ENCODE data around the gene TMEM37.

The TMEM37 gene

DNA sequence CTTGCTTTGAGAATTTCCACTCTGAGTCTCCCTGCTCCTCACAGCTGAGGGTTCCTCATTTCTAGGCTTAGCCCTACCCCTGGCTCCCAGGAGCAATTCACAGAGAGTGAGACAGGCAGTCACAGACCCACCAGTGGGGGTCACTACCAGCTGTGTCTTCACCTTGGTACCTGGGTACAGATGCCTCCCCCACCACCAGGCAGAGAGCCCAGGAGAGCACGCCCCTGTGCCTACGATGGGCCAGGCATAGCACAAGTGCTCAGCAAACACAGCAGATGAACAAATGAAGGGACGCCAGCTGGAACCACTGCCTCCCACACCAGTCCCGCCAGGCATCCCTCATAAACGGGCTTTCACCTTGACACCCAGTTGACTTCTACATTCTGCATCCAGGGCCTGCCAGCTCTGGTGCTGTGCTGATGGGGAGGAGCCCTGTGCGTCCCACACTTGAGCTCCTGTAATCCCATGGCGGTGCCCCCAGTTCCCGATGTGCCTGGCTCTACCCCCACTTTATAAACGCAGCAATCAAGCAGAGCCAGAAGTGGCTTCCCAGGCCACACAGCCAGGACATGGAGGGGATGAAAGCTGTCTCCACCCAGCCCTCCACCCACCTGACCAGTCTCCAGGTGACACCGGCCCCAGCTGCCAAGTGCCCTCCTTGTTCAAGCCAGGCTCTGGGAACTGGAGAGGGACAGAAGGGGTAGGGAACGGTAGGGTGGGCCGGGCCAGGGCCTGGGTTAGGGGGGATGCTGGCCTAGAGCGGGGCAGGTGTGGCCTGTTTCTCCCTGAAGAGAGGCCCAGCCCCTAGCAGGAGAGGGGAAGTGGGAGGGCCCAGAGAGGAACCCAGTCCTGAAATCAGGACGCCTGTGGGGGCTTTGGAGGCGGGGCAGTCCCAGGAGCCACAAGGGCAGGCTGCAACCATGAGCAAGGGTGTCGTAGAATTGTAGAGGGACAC lies 50.1 kb downstream of the TMEM37 start:
- DNase-seq: no peak

DNA sequence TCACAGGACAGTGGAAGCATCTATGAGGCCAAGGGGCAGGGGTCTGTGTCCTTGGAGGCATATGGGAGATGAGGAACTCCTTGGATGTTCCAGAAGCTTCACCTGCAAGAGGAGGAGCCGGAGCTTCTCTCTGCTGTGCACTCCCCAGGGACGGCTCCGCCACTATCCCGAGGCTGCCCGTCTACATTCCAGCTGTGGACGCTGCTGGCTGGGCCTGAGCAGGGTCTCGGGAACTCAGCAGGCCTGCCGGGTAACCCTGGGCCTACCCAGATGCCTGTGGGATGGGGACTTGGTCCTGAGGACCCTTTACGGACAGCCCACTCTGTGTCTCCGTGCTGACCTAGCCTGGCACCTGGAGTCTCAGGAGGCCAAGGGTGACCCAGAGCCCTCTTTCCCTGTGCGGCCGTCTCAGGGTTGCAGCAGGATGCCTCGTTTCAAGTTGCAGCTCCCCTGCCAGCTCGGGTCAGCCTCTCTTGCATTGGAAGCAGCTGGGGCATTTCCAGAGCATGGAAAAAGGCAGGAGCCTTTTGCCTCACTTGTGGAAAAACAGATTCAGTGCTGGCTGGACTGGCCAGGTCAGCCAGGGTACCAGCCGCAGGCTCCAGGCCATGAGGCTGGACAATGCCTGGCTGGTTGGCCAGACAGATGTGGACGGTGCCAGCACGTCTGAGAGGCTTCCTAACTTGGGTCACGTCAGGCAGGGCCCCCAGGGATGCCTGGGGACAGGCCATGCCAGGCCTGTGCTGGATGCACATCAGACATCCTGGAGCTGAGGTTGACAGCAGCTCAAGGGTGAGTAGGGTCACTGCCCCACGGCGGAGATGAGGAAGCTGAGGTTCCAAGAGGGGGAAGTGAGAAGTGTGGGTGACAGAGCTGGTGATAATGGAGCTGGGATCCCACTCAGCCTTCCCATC lies 51.1 kb downstream of the TMEM37 start:
- no peak for DNase-seq

DNA sequence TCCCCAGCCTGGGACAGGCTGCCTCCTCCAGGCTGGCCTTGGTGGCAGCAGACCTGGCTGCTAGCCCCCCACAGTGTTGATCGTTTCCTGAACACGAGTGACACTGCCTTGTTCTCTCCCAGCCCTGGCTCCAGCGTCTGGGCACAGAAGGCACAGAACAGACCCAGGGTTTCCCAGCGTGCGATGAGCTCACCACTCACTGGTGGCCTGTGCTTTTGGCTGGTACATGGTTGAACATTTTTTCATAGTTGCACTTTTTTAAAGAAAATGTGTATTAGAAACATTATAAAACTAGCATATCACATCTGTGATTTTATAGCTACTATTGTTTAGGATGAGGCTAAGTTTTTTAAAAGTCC lies 51.7 kb downstream of the TMEM37 start:
- DNase-seq: no peak

DNA sequence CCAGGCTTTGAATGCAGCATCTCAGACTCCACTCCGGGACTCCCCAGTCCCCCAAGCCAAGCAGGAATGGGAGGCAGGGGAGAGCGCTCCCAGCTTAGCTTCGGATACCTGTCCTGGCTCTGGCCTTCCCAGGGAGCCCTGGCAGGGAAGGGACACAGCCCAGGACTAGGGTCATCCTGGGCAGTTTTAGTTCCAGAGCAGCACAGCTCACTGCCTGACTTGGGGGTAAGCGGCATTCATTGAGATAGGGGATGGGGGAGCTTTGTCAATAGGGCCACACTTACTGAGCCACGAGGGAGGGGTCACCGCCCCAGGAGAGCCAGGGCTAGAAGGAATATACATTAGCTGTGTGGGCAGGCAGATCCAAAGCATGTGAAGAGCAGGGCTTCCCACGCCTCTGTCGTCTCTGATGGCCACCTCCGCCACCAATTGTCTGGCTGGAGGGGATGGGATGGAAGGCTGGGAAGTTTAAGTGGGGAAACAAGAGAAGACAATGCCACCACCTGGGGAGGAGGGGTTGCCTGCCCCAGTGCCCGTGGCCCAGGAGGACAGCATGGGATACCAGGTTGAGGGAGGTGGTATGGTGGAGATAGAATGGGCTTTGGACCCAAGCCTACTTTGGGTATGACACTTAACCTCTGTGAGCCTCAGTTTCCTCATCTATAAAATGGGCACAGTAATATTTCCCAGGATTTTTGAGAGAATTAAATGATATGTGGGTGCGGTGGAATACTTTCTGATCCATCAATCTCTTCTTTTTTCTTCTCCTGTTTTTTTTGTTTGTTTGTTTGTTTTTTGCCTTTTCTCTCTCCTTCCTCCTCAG lies 52.5 kb downstream of the TMEM37 start:
- DNase-seq: no peak

DNA sequence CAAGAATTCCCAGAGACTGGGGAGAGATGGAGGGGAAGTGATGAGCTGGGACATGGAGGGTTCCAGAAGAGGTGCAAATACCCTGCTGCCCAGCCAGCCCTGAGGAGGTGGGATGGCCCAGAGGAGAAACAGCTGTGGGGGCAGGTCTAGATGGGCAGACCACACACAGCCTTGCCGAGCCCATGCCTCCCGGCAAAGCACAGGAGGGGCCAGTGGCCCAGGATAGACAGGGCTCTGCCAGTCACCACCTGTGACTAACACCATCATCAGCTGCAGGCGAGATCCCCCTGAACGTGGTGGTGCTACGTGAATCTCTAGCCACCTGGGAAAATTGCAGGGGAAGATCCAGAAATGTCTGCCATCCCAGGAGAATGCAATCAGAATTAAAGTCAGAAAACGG lies 53.2 kb downstream of the TMEM37 start:
- no peak for DNase-seq

DNA sequence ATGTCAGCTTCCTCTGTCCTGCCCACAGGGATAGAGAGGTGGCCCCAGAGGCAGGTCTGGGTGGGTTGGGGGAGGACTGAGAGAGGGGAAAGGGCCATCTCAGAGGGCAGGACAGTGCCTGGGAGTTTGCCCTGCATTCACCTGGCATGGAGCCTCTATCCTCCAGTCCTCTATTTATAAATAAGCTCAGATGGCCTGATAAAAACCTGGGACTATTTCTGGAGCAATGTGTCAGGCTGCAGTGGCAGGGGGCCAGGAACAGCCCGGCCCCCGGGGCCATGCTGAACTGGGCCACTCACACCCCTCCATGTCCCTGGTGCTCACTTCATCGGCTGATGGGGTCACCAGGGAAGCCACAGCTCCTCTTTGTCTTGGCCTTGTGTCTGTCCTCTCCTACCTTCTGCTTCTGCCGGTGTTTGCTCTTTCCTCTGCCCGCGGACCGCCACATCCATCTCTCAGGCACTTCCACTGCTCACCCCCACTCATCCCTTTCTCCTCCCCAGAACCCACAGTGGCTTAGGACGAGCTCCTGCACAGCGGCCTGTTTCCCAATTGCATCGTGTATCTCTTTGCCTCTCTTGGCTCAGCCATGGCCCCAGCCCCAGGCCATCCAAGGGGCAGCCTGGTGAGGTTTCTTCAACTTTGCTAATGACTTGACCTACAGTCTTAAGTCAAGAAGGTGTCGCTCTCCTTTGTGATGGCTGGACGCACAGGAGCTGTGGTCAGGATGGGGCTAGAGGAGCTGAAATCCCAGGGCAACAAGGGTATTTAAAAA lies 53.9 kb downstream of the TMEM37 start:
- DNase-seq: no peak

DNA sequence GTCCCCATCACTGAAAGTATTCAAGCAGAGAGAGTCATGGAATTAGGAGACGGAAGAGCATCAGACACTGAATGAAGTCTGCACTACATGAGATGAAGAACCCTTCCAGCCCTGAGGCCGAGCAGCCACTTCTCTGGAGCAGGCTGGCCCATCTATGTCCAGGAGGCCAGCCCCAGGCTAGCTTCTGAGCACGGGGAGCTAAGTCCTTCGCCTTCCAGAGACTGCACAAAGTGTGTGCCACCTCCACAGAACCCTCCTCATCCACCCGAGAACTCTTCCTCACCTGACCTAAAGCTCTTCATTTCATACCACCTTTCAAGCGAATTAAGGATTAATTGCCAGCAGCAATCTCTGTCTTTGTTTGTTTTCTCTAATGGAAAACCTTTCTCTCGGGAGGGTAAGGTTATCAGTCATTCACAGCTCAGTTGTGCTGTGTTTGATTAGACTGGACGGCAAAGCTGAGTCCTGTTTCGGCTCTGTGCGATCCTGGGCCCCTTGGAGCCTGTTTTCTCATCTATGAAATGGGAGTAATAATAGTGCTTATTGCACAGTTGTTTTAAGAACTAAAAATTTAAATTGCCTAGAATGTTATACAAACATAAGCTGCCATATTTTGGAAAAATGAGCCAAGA lies 54.7 kb downstream of the TMEM37 start:
- no peak for DNase-seq

DNA sequence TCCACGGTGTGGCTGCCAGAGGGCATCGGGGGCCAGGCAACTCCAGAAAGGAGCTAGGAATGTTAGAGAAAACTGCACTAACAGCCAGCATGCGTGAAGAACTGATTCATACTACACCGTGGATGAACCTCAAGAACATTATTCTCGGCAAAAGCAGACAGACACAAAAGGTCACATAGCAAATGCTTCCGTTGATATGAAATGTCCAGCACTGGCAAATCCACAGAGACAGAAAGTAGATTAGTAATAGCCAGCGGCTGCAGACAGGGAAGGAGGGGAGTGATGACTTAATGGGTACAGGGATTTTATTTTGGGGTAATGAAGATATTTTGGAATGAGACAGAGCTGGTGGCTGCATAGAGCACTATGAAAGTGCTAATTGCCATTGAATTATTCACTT lies 55.2 kb downstream of the TMEM37 start:
- peak; percentile 69 for DNase-seq

DNA sequence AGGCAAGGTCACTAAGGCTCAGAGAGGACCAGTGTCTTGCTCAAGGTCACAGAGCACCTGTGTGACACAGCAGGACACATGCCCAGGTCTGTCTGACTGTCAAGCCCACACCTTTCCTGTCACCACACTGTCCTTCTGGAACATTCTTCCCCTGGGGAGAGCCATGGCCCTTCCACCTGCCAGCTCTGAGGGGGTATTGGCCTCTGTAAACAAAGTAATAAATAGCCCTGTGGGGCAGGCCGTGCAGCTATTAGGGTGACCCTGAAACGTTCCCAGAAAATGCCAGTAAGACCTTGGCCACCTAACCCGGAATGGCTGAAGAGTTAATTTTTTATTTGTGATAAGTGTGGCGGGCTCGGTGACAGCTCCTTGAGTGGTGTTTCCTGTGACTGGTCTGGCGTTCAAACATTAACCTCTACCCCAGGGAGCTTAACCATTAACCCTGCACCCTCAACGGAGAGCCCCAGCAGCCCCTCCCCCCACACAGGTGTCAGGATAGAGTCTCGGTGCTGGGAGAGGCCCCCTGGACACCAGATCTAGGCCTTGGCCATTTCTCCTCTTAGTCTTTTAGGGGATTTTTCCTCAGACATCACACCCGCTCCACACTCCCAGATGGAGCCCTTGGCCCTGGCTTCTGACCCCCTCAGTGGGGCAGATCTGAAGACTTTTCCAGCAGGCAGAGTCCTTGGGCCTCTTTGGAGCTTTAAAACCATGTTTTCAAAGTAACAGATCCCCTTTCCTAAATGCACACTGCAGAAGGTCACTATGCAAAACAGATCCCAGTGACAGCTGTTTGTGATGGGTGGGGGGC lies 56.0 kb downstream of the TMEM37 start:
- DNase-seq: peak; percentile 38

All from kidney glomerular epithelial cell (primary cell).